Measurements from ENCODE around the gene PRR14.
"Not testable (repeated sequence)": the region's sequence is repeated elsewhere in the genome, so short reads cannot be mapped to it uniquely, and the experiment has no call there.

PRR14 gene

GRCh38 chr16:30650369-30651123 is at the start of gene PRR14:
Gene PRR14, plus strand, starts transcription at chr16:30650960. Its CDS starts 686 bp downstream, at chr16:30651646.
- DNase-seq, result peak; percentile 100

GRCh38 chr16:30601966-30602365 is 48.8 kb upstream of the PRR14 start:
- no peak for DNase-seq

- no peak for DNase-seq
These were observed 48.0 kb upstream of the PRR14 start for GRCh38 chr16:30602616-30603277.

GRCh38 chr16:30603945-30604315 is 46.8 kb upstream of the PRR14 start:
- DNase-seq, result no peak

- DNase-seq, result no peak
These were observed 46.3 kb upstream of the PRR14 start for GRCh38 chr16:30604316-30604947.

- DNase-seq, result no peak
These were observed 45.6 kb upstream of the PRR14 start for GRCh38 chr16:30605158-30605557.

GRCh38 chr16:30606004-30606403 is 44.8 kb upstream of the PRR14 start:
- no peak for DNase-seq

- DNase-seq, result peak; percentile 77
These were observed 41.5 kb upstream of the PRR14 start for GRCh38 chr16:30609002-30609925.

GRCh38 chr16:30609926-30610839 is 40.6 kb upstream of the PRR14 start, which contains the start of gene ZNF689:
Gene ZNF689, minus strand, starts transcription at chr16:30610389. Its CDS starts 348 bp downstream, at chr16:30610041.
- peak; percentile 97 for DNase-seq

- DNase-seq, result no peak
These were observed 35.2 kb upstream of the PRR14 start for GRCh38 chr16:30615358-30616091.

- DNase-seq, result no peak
These were observed 31.6 kb upstream of the PRR14 start for GRCh38 chr16:30619202-30619601.

GRCh38 chr16:30619638-30620037 is 31.1 kb upstream of the PRR14 start:
- no peak for DNase-seq

- DNase-seq, result no peak
These were observed 30.6 kb upstream of the PRR14 start for GRCh38 chr16:30620169-30620568.

- DNase-seq, result no peak
These were observed 29.0 kb upstream of the PRR14 start for GRCh38 chr16:30621765-30622164.

- DNase-seq, result no peak
These were observed 28.2 kb upstream of the PRR14 start for GRCh38 chr16:30622455-30623032.

GRCh38 chr16:30623536-30624283 is 27.1 kb upstream of the PRR14 start:
- DNase-seq, result no peak

GRCh38 chr16:30626236-30626635 is 24.5 kb upstream of the PRR14 start:
- DNase-seq, result no peak

- peak; percentile 72 for DNase-seq
These were observed 21.9 kb upstream of the PRR14 start for GRCh38 chr16:30628628-30629540.

- DNase-seq, result not testable (repeated sequence)
These were observed 18.3 kb upstream of the PRR14 start for GRCh38 chr16:30632454-30632853.
